ENCODE data around the gene OTOG. TPM values are rescaled to one million over a fixed set of nuclear protein-coding genes. Genes with fewer than 3 reads are reported as not detected.

The OTOG gene
- total RNA-seq, 1 donor, result not detected

GRCh38 chr11:17650127-17650911 lies 103.3 kb downstream of the OTOG start:
- no peak for DNase-seq (ENCODE audit: low read depth)

GRCh38 chr11:17651061-17651460 lies 104.0 kb downstream of the OTOG start:
- TF ChIP-seq CTCF (IDR thresholded peaks at IDR 0.05; ENCODE audit: insufficient read depth, low read depth, low read length), result no peak
- H3K4me3 ChIP-seq (ENCODE audit: low read depth, low read length), result no peak overlapping the region
- no peak for DNase-seq (ENCODE audit: low read depth)

More at GRCh38 chr11:17650127-17650911, 103.3 kb downstream of the OTOG start:
- H3K4me3 ChIP-seq (ENCODE audit: low read depth, low read length), result no peak overlapping the region
- TF ChIP-seq CTCF (IDR thresholded peaks at IDR 0.05; ENCODE audit: insufficient read depth, low read depth, low read length), result no peak

GRCh38 chr11:17651681-17652080 lies 104.6 kb downstream of the OTOG start:
- DNase-seq (ENCODE audit: low read depth), result no peak
- no peak overlapping the region for H3K4me3 ChIP-seq (ENCODE audit: low read depth, low read length)
- no peak for TF ChIP-seq CTCF (IDR thresholded peaks at IDR 0.05; ENCODE audit: insufficient read depth, low read depth, low read length)

- DNase-seq (ENCODE audit: low read depth), result no peak
- TF ChIP-seq CTCF (IDR thresholded peaks at IDR 0.05; ENCODE audit: insufficient read depth, low read depth, low read length), result no peak
- no peak overlapping the region for H3K4me3 ChIP-seq (ENCODE audit: low read depth, low read length)
Observed at GRCh38 chr11:17652556-17652955, 105.5 kb downstream of the OTOG start.

- DNase-seq (ENCODE audit: low read depth), result no peak
- no peak for TF ChIP-seq CTCF (IDR thresholded peaks at IDR 0.05; ENCODE audit: insufficient read depth, low read depth, low read length)
- no peak overlapping the region for H3K4me3 ChIP-seq (ENCODE audit: low read depth, low read length)
Observed at GRCh38 chr11:17653611-17654010, 106.6 kb downstream of the OTOG start.

- no peak for DNase-seq (ENCODE audit: low read depth)
- H3K4me3 ChIP-seq (ENCODE audit: low read depth, low read length), result no peak overlapping the region
- no peak for TF ChIP-seq CTCF (IDR thresholded peaks at IDR 0.05; ENCODE audit: insufficient read depth, low read depth, low read length)
Observed at GRCh38 chr11:17655682-17656081, 108.6 kb downstream of the OTOG start.

- no peak for DNase-seq (ENCODE audit: low read depth)
- no peak for TF ChIP-seq CTCF (IDR thresholded peaks at IDR 0.05; ENCODE audit: insufficient read depth, low read depth, low read length)
- H3K4me3 ChIP-seq (ENCODE audit: low read depth, low read length), result no peak overlapping the region
Observed at GRCh38 chr11:17658211-17658610, 111.2 kb downstream of the OTOG start.

Measured in fibroblast of villous mesenchyme (primary cell).